Esophagus muscularis mucosa (tissue), 4 donors: ENCODE results near the gene CIRBP. TPM values are rescaled to one million over a fixed set of nuclear protein-coding genes. Genes with fewer than 3 reads are reported as not detected.

Source experiments
- DNase-seq: peaks from one replicate; pipeline ENCODE4 v3.0.0-alpha.2; 2017; ENCODE audit errors: extremely low spot score
- H3K27ac ChIP-seq, 4 donors: fragments of 200-600 bp; sonication (generic); replicated peaks in 1 of 4; 1 replicate in 3 of 4; 2 replicates in 1 of 4; pipeline ENCODE4 v1.5.1; 2016 to 2019; ENCODE audit warnings: mild to moderate bottlenecking in 1 of 4
- H3K27me3 ChIP-seq, 4 donors: fragments of 200-600 bp; sonication (generic); one replicate each; pipeline versions ENCODE4 v1.5.1 to v1.6.0; 2016 to 2019
- H3K36me3 ChIP-seq, 4 donors: fragments of 200-600 bp; sonication (generic); one replicate each; pipeline ENCODE4 v1.5.1; 2016 to 2019
- H3K4me1 ChIP-seq, 4 donors: fragments of 200-600 bp; sonication (generic); one replicate each; pipeline ENCODE4 v1.5.1; 2016 to 2019
- H3K4me3 ChIP-seq, 4 donors: fragments of 200-600 bp; sonication (generic); 1 replicate in 2 of 4; 2 replicates in 2 of 4; pipeline ENCODE4 v1.5.1; 2016 to 2019; ENCODE audit warnings: mild to moderate bottlenecking in 4 of 4, moderate library complexity in 1 of 4
- H3K9me3 ChIP-seq, 4 donors: fragments of 200-600 bp; sonication (generic); 1 replicate in 3 of 4; 2 replicates in 1 of 4; pipeline ENCODE4 v1.5.1; 2016 to 2019
- EP300 ChIP-seq: sonication (generic); formaldehyde crosslinking; IDR thresholded peaks from one replicate; pipeline ENCODE4 v1.6.1; 2017; ENCODE audit warnings: antibody characterized with exemption
- POLR2A ChIP-seq: fragments of 450-650 bp; IDR thresholded peaks from one replicate; pipeline ENCODE4 v1.6.1; 2017; ENCODE audit warnings: antibody characterized with exemption, moderate library complexity, mild to moderate bottlenecking, low read depth
- POLR2AphosphoS5 ChIP-seq, 2 donors: sonication (generic); formaldehyde crosslinking; IDR thresholded peaks; one replicate each; pipeline ENCODE4 v1.6.1; 2017; ENCODE audit warnings: antibody characterized with exemption in 2 of 2
- WGBS: methylation state at CpG from one replicate; pipeline ENCODE4 v1.1.5; 2018; 5-methylcytosine and 5-hydroxymethylcytosine counted together
- intact Hi-C: fragments of 100-400 bp; cut with DNase I; formaldehyde crosslinking; loops from one replicate; pipeline ENCODE4 v1.15.1; 2023
- total RNA-seq, 4 donors: library from RNA; depleted of rRNA; stranded (reverse); fragments of >200 nt; gene quantifications; one replicate each; pipeline versions ENCODE4 v1.1.0 to v1.2.1, GENCODE V29; 2016
- TF ChIP-seq, protein P1 (sequence below), 3 experiments: fragments of 200-600 bp in 2 of 3; fragments of 450-650 bp in 1 of 3; sonication (generic) in 2 of 3; IDR thresholded peaks; one replicate each; pipeline ENCODE4 v1.5.1; 2017 to 2019; ENCODE audit warnings: antibody characterized with exemption in 3 of 3, mild to moderate bottlenecking in 2 of 3, moderate library complexity in 1 of 3

Gene CIRBP
- total RNA-seq, 4 donors from 2014 or later = 236 to 601 (median 429) TPM

DNA sequence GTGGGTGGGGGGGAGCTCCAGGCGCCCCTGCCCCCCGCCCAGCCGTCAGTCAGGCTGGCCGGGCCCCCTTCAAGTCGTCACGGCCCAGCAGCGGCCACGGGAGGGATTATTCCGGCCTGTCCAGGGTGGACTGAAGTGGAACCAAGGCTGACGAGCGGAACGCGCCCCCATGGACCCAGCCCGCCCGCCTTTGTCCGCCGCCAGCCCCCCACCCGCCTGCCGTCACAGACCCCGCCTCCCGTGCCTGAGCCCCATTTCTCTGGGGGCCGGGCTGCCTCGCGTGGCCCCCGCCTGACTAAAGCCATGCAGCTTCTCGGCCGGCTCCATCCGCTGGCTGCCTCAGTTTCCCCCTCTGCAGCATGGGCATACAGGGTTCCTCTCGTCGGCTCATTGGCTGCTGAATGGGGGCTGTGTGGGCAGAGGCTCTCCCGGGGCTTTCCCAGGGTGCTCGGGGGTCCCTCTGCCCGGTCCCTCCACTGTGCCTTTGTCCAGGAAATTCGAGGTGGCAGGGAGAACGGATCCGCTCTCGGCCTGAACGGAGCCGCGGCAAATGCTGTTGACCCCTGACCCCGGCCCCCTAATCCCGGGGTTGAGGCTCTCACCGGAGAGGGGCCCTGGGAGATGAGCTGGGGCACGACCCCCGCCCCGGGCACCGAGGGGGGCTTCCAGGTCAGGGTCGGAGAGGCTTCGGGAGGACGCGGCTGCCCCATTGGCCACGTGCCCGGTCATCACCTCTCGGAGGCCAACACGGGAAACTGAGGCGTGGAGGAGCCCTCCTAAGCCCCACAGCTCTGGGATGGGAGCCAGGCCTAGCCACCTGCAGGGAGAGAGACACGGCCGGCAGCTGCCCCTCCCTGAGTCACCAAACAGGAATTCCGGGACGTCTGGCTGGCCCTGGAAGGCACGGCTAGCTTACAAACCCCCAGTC lies 43.9 kb downstream of the CIRBP start:
- no peak overlapping the region for H3K4me3 ChIP-seq
- H3K27me3 ChIP-seq = peaks cover 0 to 92% (median 11%) of the 10 kb centered on the region in 4 donors
- DNase-seq = no peak
- peaks cover 9 to 10% (median 10%) of the 10 kb centered on the region in 4 donors for H3K4me1 ChIP-seq
- WGBS = 61% methylated on average over 23 of the region's 61 CpGs
- H3K27ac ChIP-seq = no peak overlapping the region
- no peaks in the 10 kb centered on the region for H3K9me3 ChIP-seq
- TF ChIP-seq EP300 = no peak
- no peak for TF ChIP-seq POLR2A
- TF ChIP-seq, protein P1, sequence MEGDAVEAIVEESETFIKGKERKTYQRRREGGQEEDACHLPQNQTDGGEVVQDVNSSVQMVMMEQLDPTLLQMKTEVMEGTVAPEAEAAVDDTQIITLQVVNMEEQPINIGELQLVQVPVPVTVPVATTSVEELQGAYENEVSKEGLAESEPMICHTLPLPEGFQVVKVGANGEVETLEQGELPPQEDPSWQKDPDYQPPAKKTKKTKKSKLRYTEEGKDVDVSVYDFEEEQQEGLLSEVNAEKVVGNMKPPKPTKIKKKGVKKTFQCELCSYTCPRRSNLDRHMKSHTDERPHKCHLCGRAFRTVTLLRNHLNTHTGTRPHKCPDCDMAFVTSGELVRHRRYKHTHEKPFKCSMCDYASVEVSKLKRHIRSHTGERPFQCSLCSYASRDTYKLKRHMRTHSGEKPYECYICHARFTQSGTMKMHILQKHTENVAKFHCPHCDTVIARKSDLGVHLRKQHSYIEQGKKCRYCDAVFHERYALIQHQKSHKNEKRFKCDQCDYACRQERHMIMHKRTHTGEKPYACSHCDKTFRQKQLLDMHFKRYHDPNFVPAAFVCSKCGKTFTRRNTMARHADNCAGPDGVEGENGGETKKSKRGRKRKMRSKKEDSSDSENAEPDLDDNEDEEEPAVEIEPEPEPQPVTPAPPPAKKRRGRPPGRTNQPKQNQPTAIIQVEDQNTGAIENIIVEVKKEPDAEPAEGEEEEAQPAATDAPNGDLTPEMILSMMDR (IDR thresholded peaks at IDR 0.05) = no peak
- no peak for TF ChIP-seq POLR2AphosphoS5 (IDR thresholded peaks at IDR 0.05)
- intact Hi-C loops = no loop called here
- H3K36me3 ChIP-seq = no peaks in the 10 kb centered on the region

DNA sequence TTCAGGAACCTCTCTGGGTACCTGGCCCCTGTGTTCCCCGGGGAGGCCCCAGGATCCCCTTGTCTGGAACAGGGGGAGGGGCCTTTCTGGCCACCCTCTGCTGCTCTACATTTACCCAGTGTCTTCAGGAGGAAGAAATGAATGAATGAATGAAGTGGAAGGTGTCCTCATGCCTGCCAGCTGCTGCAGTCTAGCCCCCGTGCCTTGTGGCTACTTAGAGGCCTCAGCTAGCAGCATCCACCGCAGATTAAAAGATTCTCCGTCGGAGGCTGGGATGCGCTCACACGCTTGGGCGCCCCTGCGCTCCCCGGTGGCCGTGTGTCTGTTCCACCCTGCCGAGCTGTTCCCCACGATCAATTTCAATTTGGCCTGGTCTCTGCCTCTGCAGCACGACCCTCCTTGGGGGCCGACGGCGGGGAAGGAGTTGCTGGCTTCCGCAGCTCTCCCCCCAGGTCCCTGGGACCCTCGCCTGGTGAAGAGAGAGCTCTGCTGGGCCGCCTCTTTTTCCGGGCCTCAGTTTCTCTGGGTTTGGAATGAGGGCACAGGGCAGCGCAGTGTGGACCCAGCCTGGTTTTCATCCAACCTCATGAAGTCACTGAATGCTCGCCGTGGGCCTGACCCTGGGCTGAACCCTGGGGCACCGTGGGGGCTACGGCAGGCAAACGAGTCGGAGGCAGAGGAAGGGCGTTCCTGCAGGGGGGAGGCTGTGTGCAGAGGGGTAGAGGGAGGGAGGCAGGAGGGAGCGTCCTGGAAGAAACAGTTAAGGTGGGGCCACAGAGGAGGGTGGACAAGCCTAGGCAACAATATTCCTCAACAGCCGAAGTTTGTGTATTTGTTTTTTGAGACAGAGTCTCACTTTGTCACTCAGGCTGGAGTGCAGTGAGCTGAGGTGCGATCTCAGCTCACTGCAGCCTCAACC lies 44.8 kb downstream of the CIRBP start:
- 72% methylated on average over 29 of the region's 32 CpGs for whole genome bisulfite sequencing
- H3K4me3 ChIP-seq = no peak overlapping the region
- no peaks in the 10 kb centered on the region for H3K36me3 ChIP-seq
- no peaks in the 10 kb centered on the region for H3K9me3 ChIP-seq
- peaks cover 9 to 14% (median 10%) of the 10 kb centered on the region in 4 donors for H3K4me1 ChIP-seq
- peaks cover 0 to 98% (median 11%) of the 10 kb centered on the region in 4 donors for H3K27me3 ChIP-seq
- no peak for TF ChIP-seq POLR2AphosphoS5 (IDR thresholded peaks at IDR 0.05)
- TF ChIP-seq, protein P1 (IDR thresholded peaks at IDR 0.05) = no peak
- TF ChIP-seq POLR2A = no peak
- no peak for TF ChIP-seq EP300
- no peak overlapping the region for H3K27ac ChIP-seq
- intact Hi-C loops = no loop called here
- DNase-seq = no peak

DNA sequence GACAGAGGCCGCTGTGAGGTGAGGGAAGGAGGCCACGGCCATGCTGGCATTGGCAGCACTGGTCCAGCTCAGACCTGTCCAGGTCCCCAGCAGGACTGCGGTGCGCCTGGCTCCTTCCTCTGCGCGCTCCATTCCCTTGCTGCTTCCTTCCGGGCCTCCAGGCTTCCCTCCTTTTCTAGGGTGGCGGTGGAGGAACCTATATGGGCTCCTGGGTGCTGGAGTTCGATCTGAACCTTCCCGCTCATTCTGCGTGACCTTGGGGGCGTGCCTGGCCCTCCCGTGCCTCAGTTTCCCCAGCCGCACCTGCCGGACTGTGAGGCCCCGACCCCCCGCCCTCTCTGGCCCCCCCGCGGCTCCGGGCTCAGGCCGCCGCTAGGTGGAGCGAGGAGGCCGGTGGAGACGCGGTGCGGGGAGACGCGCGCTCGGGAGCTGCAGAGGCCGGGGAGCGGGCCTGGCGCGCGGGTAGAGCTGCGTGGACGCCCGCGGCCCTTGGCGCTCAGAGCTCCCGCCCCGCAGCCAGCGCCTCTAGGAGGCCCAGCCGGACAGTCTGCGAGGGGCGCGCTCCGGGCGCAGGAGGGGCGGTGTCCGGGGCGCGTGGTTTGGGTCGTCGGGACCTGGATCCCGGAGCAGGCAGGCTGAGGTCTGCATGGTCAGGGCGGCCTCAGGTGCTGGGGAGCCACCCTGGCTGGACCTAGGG lies 46.5 kb downstream of the CIRBP start:
- no peak for DNase-seq
- H3K27me3 ChIP-seq = peaks cover 0 to 93% (median 11%) of the 10 kb centered on the region in 4 donors
- peaks cover 9 to 15% (median 10%) of the 10 kb centered on the region in 4 donors for H3K4me1 ChIP-seq
- no peak overlapping the region for H3K27ac ChIP-seq
- 10% methylated on average over 8 of the region's 58 CpGs for WGBS
- peak overlapping the region; percentile 35 to 52 (median 40) for H3K4me3 ChIP-seq
- intact Hi-C loops = no loop called here
- H3K36me3 ChIP-seq = no peaks in the 10 kb centered on the region
- H3K9me3 ChIP-seq = no peaks in the 10 kb centered on the region
- TF ChIP-seq, protein P1 (IDR thresholded peaks at IDR 0.05) = peak; percentile 64 to 76 (median 73)
- TF ChIP-seq POLR2AphosphoS5 (IDR thresholded peaks at IDR 0.05) = peak in 1 of 2 donors; percentile 37
- TF ChIP-seq POLR2A = no peak
- no peak for TF ChIP-seq EP300

DNA sequence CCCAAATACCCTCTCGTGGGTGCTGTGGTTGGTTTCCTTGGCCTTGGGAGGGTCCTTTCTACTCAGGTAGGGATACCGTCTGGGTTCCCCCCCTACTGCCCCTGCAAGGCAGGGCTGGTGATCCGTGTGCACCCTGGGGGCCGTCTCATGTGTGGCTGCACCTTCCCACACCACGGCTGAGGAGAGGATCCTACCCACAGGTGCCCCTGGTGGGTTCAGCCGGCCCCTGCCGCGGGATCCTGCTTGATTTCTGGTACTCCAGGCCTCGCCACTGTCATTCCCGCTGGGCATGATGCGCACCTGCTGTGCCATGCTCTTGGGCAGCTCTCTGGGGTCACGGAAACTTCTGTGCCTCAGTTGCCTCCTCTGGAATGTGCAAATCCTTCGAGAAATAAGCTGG lies 47.3 kb downstream of the CIRBP start:
- 40% methylated on average over 4 of the region's 13 CpGs for WGBS
- peaks cover 0 to 88% (median 11%) of the 10 kb centered on the region in 4 donors for H3K27me3 ChIP-seq
- H3K9me3 ChIP-seq = no peaks in the 10 kb centered on the region
- H3K27ac ChIP-seq = no peak overlapping the region
- intact Hi-C loops = no loop called here
- H3K36me3 ChIP-seq = no peaks in the 10 kb centered on the region
- H3K4me1 ChIP-seq = peaks cover 9 to 15% (median 10%) of the 10 kb centered on the region in 4 donors
- no peak for DNase-seq
- TF ChIP-seq, protein P1 (IDR thresholded peaks at IDR 0.05) = no peak
- TF ChIP-seq POLR2AphosphoS5 (IDR thresholded peaks at IDR 0.05) (no peak), EP300 (no peak), POLR2A (no peak)
- H3K4me3 ChIP-seq = no peak overlapping the region
